DOHH2 (cell line): ENCODE data around the gene FAM3B.

Experiments
- EZH2phosphoT487 ChIP-seq: fragments of 200-600 bp; sonication (generic); IDR thresholded peaks from 2 replicates; pipeline ENCODE4 v1.6.1; 2017; ENCODE audit warnings: borderline replicate concordance, mild to moderate bottlenecking, antibody characterized with exemption, low read length, moderate library complexity, mixed read lengths
- TF ChIP-seq, protein P1 (sequence below): fragments of 200-600 bp; sonication (generic); IDR thresholded peaks from one replicate; pipeline ENCODE4 v1.5.1; 2014; ENCODE audit warnings: antibody characterized with exemption, mild to moderate bottlenecking, low read depth, low read length; ENCODE audit not compliant: poor library complexity, severe bottlenecking

DNA sequence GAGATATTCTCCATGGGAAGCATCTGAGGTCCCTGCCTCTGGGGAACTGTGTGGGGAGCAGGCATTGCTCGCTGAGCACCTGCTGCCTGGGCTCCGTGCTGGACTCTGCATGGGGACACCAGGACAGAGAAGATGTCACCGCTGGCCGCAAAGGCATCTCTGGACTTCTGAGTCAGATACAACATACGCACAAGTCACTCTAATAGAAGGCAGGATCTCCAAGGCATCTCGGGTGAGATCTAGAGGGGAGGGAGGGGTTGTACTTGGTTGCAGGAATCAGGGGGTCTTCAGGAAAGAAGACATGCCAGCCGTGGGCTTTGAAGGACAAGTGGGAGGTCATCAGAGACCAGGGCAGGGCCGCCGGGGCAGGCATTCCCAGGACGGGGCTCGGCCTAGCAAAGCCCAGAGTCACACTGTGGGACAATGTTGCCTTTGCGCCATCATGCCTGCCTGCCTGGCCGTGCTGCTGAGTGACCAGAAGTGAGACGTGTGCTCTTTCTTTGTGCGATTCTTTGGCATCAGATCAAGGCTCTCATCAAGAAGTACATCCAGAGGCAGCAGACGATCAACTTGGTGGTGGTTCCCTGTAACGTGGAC is 73.5 kb downstream of the FAM3B start:
- TF ChIP-seq, protein P1, sequence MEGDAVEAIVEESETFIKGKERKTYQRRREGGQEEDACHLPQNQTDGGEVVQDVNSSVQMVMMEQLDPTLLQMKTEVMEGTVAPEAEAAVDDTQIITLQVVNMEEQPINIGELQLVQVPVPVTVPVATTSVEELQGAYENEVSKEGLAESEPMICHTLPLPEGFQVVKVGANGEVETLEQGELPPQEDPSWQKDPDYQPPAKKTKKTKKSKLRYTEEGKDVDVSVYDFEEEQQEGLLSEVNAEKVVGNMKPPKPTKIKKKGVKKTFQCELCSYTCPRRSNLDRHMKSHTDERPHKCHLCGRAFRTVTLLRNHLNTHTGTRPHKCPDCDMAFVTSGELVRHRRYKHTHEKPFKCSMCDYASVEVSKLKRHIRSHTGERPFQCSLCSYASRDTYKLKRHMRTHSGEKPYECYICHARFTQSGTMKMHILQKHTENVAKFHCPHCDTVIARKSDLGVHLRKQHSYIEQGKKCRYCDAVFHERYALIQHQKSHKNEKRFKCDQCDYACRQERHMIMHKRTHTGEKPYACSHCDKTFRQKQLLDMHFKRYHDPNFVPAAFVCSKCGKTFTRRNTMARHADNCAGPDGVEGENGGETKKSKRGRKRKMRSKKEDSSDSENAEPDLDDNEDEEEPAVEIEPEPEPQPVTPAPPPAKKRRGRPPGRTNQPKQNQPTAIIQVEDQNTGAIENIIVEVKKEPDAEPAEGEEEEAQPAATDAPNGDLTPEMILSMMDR: no peak
- no peak for TF ChIP-seq EZH2phosphoT487
